Endodermal cell (in vitro differentiated cells): ENCODE measurements around the gene S100A2. TPM values are rescaled to one million over a fixed set of nuclear protein-coding genes. Genes with fewer than 3 reads are reported as not detected.

Experiments used
- DNase-seq: peaks from one replicate; pipeline ENCODE4 v3.0.0-alpha.2; 2017
- H3K27ac ChIP-seq: 2 replicates; pipeline ENCODE4 v1.5.1; 2013; ENCODE audit warnings: mild to moderate bottlenecking, low read depth, low read length, moderate library complexity
- H3K27me3 ChIP-seq: 2 replicates; pipeline ENCODE4 v1.6.1; 2013; ENCODE audit warnings: mild to moderate bottlenecking, low read length, moderate library complexity; ENCODE audit not compliant: insufficient read depth, control insufficient read depth, poor library complexity, severe bottlenecking
- H3K36me3 ChIP-seq: 2 replicates; pipeline ENCODE4 v1.7.0; 2013; ENCODE audit warnings: mild to moderate bottlenecking, low read length, moderate library complexity; ENCODE audit not compliant: control insufficient read depth, insufficient read depth
- H3K4me1 ChIP-seq: one replicate; pipeline ENCODE4 v1.7.0; 2013; ENCODE audit warnings: low read length; ENCODE audit not compliant: control insufficient read depth, insufficient read depth
- H3K4me3 ChIP-seq: 2 replicates; pipeline ENCODE4 v1.5.1; 2013; ENCODE audit warnings: mild to moderate bottlenecking, low read length, moderate library complexity
- H3K9ac ChIP-seq: 2 replicates; pipeline ENCODE4 v1.6.1; 2013; ENCODE audit warnings: mild to moderate bottlenecking, low read length, moderate library complexity; ENCODE audit not compliant: poor library complexity, severe bottlenecking; ENCODE audit errors: extremely low read depth
- H3K9me3 ChIP-seq: 2 replicates; pipeline ENCODE4 v1.6.1; 2013; ENCODE audit warnings: mild to moderate bottlenecking, low read length, moderate library complexity; ENCODE audit not compliant: control insufficient read depth
- H3K27ac Mint-ChIP-seq: 2 replicates; pipeline ENCODE4 v1.8.0; 2020; ENCODE audit warnings: mixed read lengths
- H3K27me3 Mint-ChIP-seq: 2 replicates; pipeline ENCODE4 v1.8.0; 2021; ENCODE audit warnings: mild to moderate bottlenecking, mixed read lengths; ENCODE audit not compliant: insufficient read depth
- H3K36me3 Mint-ChIP-seq: 2 replicates; pipeline ENCODE4 v1.8.0; 2020; ENCODE audit warnings: low read depth, mixed read lengths
- H3K4me1 Mint-ChIP-seq: 2 replicates; pipeline ENCODE4 v1.8.0; 2020; ENCODE audit warnings: mixed read lengths
- H3K4me3 Mint-ChIP-seq: 2 replicates; pipeline ENCODE4 v1.8.0; 2020; ENCODE audit warnings: mild to moderate bottlenecking, moderate library complexity, mixed read lengths
- H3K9me3 Mint-ChIP-seq: 2 replicates; pipeline ENCODE4 v1.8.0; 2020; ENCODE audit warnings: mild to moderate bottlenecking, mixed read lengths
- CTCF ChIP-seq: fragments of 200-600 bp; sonication (generic); conservative IDR thresholded peaks from 2 replicates; pipeline ENCODE4 v1.5.0; 2021; ENCODE audit warnings: antibody characterized with exemption, mild to moderate bottlenecking
- WGBS, 2 experiments: methylation state at CpG; one replicate each; pipeline versions ENCODE4 v1.1.5 to v1.1.7; 2013; ENCODE audit warnings: missing lambda C conversion rate in 2 of 2, mixed read lengths in 1 of 2; ENCODE audit not compliant: insufficient coverage in 1 of 2, insufficient read length in 1 of 2; 5-methylcytosine and 5-hydroxymethylcytosine counted together
- total RNA-seq, 2 donors: library from RNA; stranded (reverse); fragmentation: NEBNext Ultra II Directional in 1 of 2; extraction: Animal tissue kit (Norgen Biotek cat#: 25700) in 1 of 2; gene quantifications; 2 replicates in 1 of 2; 3 replicates in 1 of 2; pipeline ENCODE4 v1.2.1, GENCODE V29; 2021

The S100A2 gene
- total RNA-seq, 2 donors from 2014 or later = 0.92 to 3.1 TPM

GRCh38 chr1:153567621-153568366 is 2.1 kb upstream of the S100A2 start:
- H3K27ac Mint-ChIP-seq = peak overlapping the region; percentile 78
- Histone ChIP-seq H3K27ac (peak overlapping the region; percentile 40), H3K9ac (no peak overlapping the region), H3K36me3 (no peaks in the 10 kb centered on the region), H3K9me3 (no peaks in the 10 kb centered on the region), H3K4me1 (peaks cover 11% of the 10 kb centered on the region), H3K4me3 (no peak overlapping the region), H3K27me3 (no peaks in the 10 kb centered on the region)
- H3K4me1 Mint-ChIP-seq = peaks cover 29% of the 10 kb centered on the region
- no peak for TF ChIP-seq CTCF
- H3K9me3 Mint-ChIP-seq = peaks cover 2% of the 10 kb centered on the region
- peak overlapping the region; percentile 42 for H3K4me3 Mint-ChIP-seq
- WGBS, 2 experiments = 72 to 79% methylated on average over 13 to 22 of the region's 22 CpGs
- DNase-seq = peak; percentile 80
- no peaks in the 10 kb centered on the region for H3K36me3 Mint-ChIP-seq
- H3K27me3 Mint-ChIP-seq = peaks cover 7% of the 10 kb centered on the region

GRCh38 chr1:153566414-153567371 is 1.0 kb upstream of the S100A2 start:
- H3K27ac ChIP-seq = peak overlapping the region; percentile 73
- Mint-ChIP-seq H3K4me3 (no peak overlapping the region), H3K4me1 (peaks cover 29% of the 10 kb centered on the region)

More at GRCh38 chr1:153566414-153567371, 1.0 kb upstream of the S100A2 start:
- Histone ChIP-seq H3K9ac (no peak overlapping the region), H3K4me3 (no peak overlapping the region), H3K36me3 (no peaks in the 10 kb centered on the region), H3K9me3 (no peaks in the 10 kb centered on the region), H3K27me3 (no peaks in the 10 kb centered on the region), H3K4me1 (peaks cover 11% of the 10 kb centered on the region)
- no peak for TF ChIP-seq CTCF
- DNase-seq = peak; percentile 96
- Mint-ChIP-seq H3K27me3 (peaks cover 6% of the 10 kb centered on the region), H3K36me3 (no peaks in the 10 kb centered on the region), H3K9me3 (no peaks in the 10 kb centered on the region), H3K27ac (peak overlapping the region; percentile 90)
- WGBS, 2 experiments = 59 to 71% methylated on average over 10 to 16 of the region's 16 CpGs
